Caco-2 (cell line): ENCODE data around the gene CNGA4. TPM values are rescaled to one million over a fixed set of nuclear protein-coding genes. Genes with fewer than 3 reads are reported as not detected.

Source experiments
- BruUV-seq: library from RNA; stranded (reverse); fragments of 400-500 nt; replicated peaks from 2 replicates; lab custom pipeline; 2021; lab: Mats Ljungman, UMichigan
- CTCF ChIA-PET: fragments of 300-600 bp; sonication (Branson Sonifier 250); formaldehyde crosslinking; loops from one replicate; lab custom pipeline; 2022; ENCODE audit warnings: antibody characterized with exemption; lab: Charles Lee
- POLR2A ChIA-PET: fragments of 300-600 bp; sonication (Branson Sonifier 250); formaldehyde crosslinking; loops from one replicate; lab custom pipeline; 2022; ENCODE audit warnings: antibody characterized with exemption; lab: Charles Lee
- DNase-seq, 2 experiments: peaks; one replicate each; pipeline versions ENCODE4 v3.0.0 to v3.0.0-alpha.2; 2020 to 2022
- H3K27me3 ChIP-seq: replicated peaks from 2 replicates; pipeline ENCODE4 v1.6.0; 2011; ENCODE audit warnings: low read length; ENCODE audit not compliant: control insufficient read depth, insufficient read depth
- H3K36me3 ChIP-seq: 2 replicates; pipeline ENCODE4 v1.5.1; 2011; ENCODE audit warnings: low read length; ENCODE audit not compliant: control insufficient read depth, insufficient read depth
- H3K4me1 ChIP-seq: fragments of 250-450 bp; sonication (Bioruptor Pico); 2 replicates; pipeline ENCODE4 v1.5.1; 2020; ENCODE audit warnings: mild to moderate bottlenecking
- H3K4me3 ChIP-seq: 2 replicates; pipeline ENCODE4 v1.5.1; 2011; ENCODE audit warnings: low read depth, mild to moderate bottlenecking, control low read depth, low read length
- H3K9me3 ChIP-seq: fragments of 250-450 bp; sonication (Bioruptor Pico); 2 replicates; pipeline ENCODE4 v1.5.1; 2020; ENCODE audit warnings: mild to moderate bottlenecking, moderate library complexity
- H3K27ac Mint-ChIP-seq: one replicate; pipeline ENCODE4 v1.8.0; 2022; ENCODE audit warnings: mixed read lengths; ENCODE audit not compliant: unreplicated experiment
- H3K27me3 Mint-ChIP-seq: one replicate; pipeline ENCODE4 v1.8.0; 2022; ENCODE audit warnings: mixed read lengths; ENCODE audit not compliant: insufficient read depth, unreplicated experiment
- H3K36me3 Mint-ChIP-seq: one replicate; pipeline ENCODE4 v1.8.0; 2022; ENCODE audit warnings: mild to moderate bottlenecking, mixed read lengths; ENCODE audit not compliant: insufficient read depth, unreplicated experiment
- H3K4me1 Mint-ChIP-seq: one replicate; pipeline ENCODE4 v1.8.0; 2022; ENCODE audit warnings: low read depth, mixed read lengths; ENCODE audit not compliant: unreplicated experiment
- H3K4me3 Mint-ChIP-seq: one replicate; pipeline ENCODE4 v1.8.0; 2022; ENCODE audit warnings: mild to moderate bottlenecking, moderate library complexity, mixed read lengths; ENCODE audit not compliant: unreplicated experiment
- H3K9me3 Mint-ChIP-seq: one replicate; pipeline ENCODE4 v1.8.0; 2022; ENCODE audit warnings: mixed read lengths; ENCODE audit not compliant: unreplicated experiment
- CTCF ChIP-seq, 2 experiments: fragments of 200-600 bp in 1 of 2; IDR thresholded peaks; 1 replicate in 1 of 2; 2 replicates in 1 of 2; pipeline versions ENCODE4 v1.5.1 to v1.8.0; 2011 to 2022; ENCODE audit warnings: antibody characterized with exemption in 1 of 2, control low read depth in 1 of 2, inconsistent platforms in 1 of 2, low read depth in 1 of 2, low read length in 1 of 2, mild to moderate bottlenecking in 1 of 2, moderate library complexity in 1 of 2; ENCODE audit not compliant: insufficient read depth in 1 of 2, severe bottlenecking in 1 of 2, unreplicated experiment in 1 of 2
- intact Hi-C: fragments of 100-400 bp; cut with micrococcal nuclease; formaldehyde crosslinking; loops from one replicate; pipeline ENCODE4 v1.10.0; 2022; ENCODE audit not compliant: unreplicated experiment
- total RNA-seq: library from RNA; stranded (reverse); gene quantifications from 2 replicates; pipeline ENCODE4 v1.2.3, GENCODE V29; 2022

The CNGA4 gene
- total RNA-seq, 1 experiment from 2014 or later = not detected

- Histone ChIP-seq H3K36me3 (no peaks in the 10 kb centered on the region), H3K27me3 (no peaks in the 10 kb centered on the region), H3K4me3 (no peak overlapping the region), H3K4me1 (peaks cover 7% of the 10 kb centered on the region; the same call in 1 of the 2 replicates), H3K9me3 (no peaks in the 10 kb centered on the region)
- Mint-ChIP-seq H3K27me3 (no peaks in the 10 kb centered on the region), H3K9me3 (no peaks in the 10 kb centered on the region), H3K36me3 (peaks cover under 1% of the 10 kb centered on the region), H3K4me1 (no peaks in the 10 kb centered on the region), H3K4me3 (no peak overlapping the region), H3K27ac (no peak overlapping the region)
- DNase-seq = no peak
- BruUV-seq = no TSS peak
- POLR2A ChIA-PET = no interaction called here
- intact Hi-C loops = no loop called here
- TF ChIP-seq CTCF (IDR thresholded peaks at IDR 0.05; ENCODE audit: insufficient read depth in 1 of 2, low read depth in 1 of 2, low read length in 1 of 2, severe bottlenecking in 1 of 2, unreplicated experiment in 1 of 2) = no peak
- CTCF ChIA-PET = no interaction called here
Measured at GRCh38 chr11:6240139-6240538, 1.2 kb downstream of the CNGA4 start.

GRCh38 chr11:6240781-6241180 is 1.9 kb downstream of the CNGA4 start:
- Mint-ChIP-seq H3K36me3 (no peaks in the 10 kb centered on the region), H3K9me3 (no peaks in the 10 kb centered on the region)
- no TSS peak for BruUV-seq

GRCh38 chr11:6241316-6241715 is 2.4 kb downstream of the CNGA4 start:
- intact Hi-C loops = no loop called here
- no peaks in the 10 kb centered on the region for H3K4me1 Mint-ChIP-seq
- H3K9me3 ChIP-seq = no peaks in the 10 kb centered on the region
- H3K4me3 Mint-ChIP-seq = no peak overlapping the region
- H3K27ac Mint-ChIP-seq = no peak overlapping the region
- H3K36me3 ChIP-seq = no peaks in the 10 kb centered on the region
- H3K36me3 Mint-ChIP-seq = no peaks in the 10 kb centered on the region
- no peak overlapping the region for H3K4me3 ChIP-seq
- H3K9me3 Mint-ChIP-seq = no peaks in the 10 kb centered on the region
- ChIA-PET CTCF (no interaction called here), POLR2A (no interaction called here)
- no peaks in the 10 kb centered on the region for H3K27me3 ChIP-seq
- no TSS peak for BruUV-seq
- H3K4me1 ChIP-seq = peaks cover 7% of the 10 kb centered on the region; the same call in 1 of the 2 replicates
- no peak for DNase-seq
- H3K27me3 Mint-ChIP-seq = no peaks in the 10 kb centered on the region
- no peak for TF ChIP-seq CTCF (IDR thresholded peaks at IDR 0.05; ENCODE audit: insufficient read depth in 1 of 2, low read depth in 1 of 2, low read length in 1 of 2, severe bottlenecking in 1 of 2, unreplicated experiment in 1 of 2)

More at GRCh38 chr11:6240781-6241180, 1.9 kb downstream of the CNGA4 start:
- H3K27me3 ChIP-seq = no peaks in the 10 kb centered on the region
- H3K36me3 ChIP-seq = no peaks in the 10 kb centered on the region
- H3K9me3 ChIP-seq = no peaks in the 10 kb centered on the region
- intact Hi-C loops = no loop called here
- TF ChIP-seq CTCF (IDR thresholded peaks at IDR 0.05; ENCODE audit: insufficient read depth in 1 of 2, low read depth in 1 of 2, low read length in 1 of 2, severe bottlenecking in 1 of 2, unreplicated experiment in 1 of 2) = no peak
- ChIA-PET CTCF (no interaction called here), POLR2A (no interaction called here)
- Mint-ChIP-seq H3K4me3 (no peak overlapping the region), H3K27me3 (no peaks in the 10 kb centered on the region), H3K27ac (no peak overlapping the region), H3K4me1 (no peaks in the 10 kb centered on the region)
- DNase-seq = no peak
- H3K4me3 ChIP-seq = no peak overlapping the region
- peaks cover 7% of the 10 kb centered on the region; the same call in 1 of the 2 replicates for H3K4me1 ChIP-seq
